GM18498 (cell line): ENCODE data around the gene B3GNT3.
A peak's percentile ranks its signal among the peaks of the same experiment; 100 is the strongest.
"Not testable (repeated sequence)": the region's sequence is repeated elsewhere in the genome, so short reads cannot be mapped to it uniquely, and the experiment has no call there.

Experiments used
- ATAC-seq: cut with Tn5 transposase; IDR thresholded peaks from one replicate; pipeline ENCODE4 v1.9.1; 2021; ENCODE audit warnings: mild to moderate bottlenecking, moderate library complexity; ENCODE audit not compliant: unreplicated experiment

Gene B3GNT3

GRCh38 chr19:17766543-17767131 is 28.3 kb upstream of the B3GNT3 start:
- no peak for ATAC-seq

GRCh38 chr19:17767559-17767958 is 27.4 kb upstream of the B3GNT3 start:
- no peak for ATAC-seq

- no peak for ATAC-seq
These were observed 24.3 kb upstream of the B3GNT3 start for GRCh38 chr19:17770613-17771012.

GRCh38 chr19:17772172-17772571 is 22.8 kb upstream of the B3GNT3 start:
- no peak for ATAC-seq

- no peak for ATAC-seq
These were observed 19.6 kb upstream of the B3GNT3 start for GRCh38 chr19:17775245-17775927.

- peak; percentile 77 for ATAC-seq
These were observed 18.7 kb upstream of the B3GNT3 start for GRCh38 chr19:17775991-17776803.

GRCh38 chr19:17777840-17778239 is 17.1 kb upstream of the B3GNT3 start:
- not testable (repeated sequence) for ATAC-seq

- ATAC-seq: no peak
These were observed 16.5 kb upstream of the B3GNT3 start for GRCh38 chr19:17778251-17778967.

GRCh38 chr19:17778968-17779929 is 15.7 kb upstream of the B3GNT3 start:
- no peak for ATAC-seq

GRCh38 chr19:17780781-17781180 is 14.2 kb upstream of the B3GNT3 start:
- ATAC-seq: no peak

- not testable (repeated sequence) for ATAC-seq
These were observed 11.2 kb upstream of the B3GNT3 start for GRCh38 chr19:17783721-17784120.

GRCh38 chr19:17784201-17785008 is 10.5 kb upstream of the B3GNT3 start:
- ATAC-seq: no peak

- no peak for ATAC-seq
These were observed 7.5 kb upstream of the B3GNT3 start for GRCh38 chr19:17787274-17787913.

GRCh38 chr19:17788632-17789031 is 6.3 kb upstream of the B3GNT3 start:
- ATAC-seq: no peak

- ATAC-seq: no peak
These were observed 4.7 kb upstream of the B3GNT3 start for GRCh38 chr19:17790059-17790780.

GRCh38 chr19:17794412-17794730 is 567 bp upstream of the B3GNT3 start:
- ATAC-seq: no peak

- no peak for ATAC-seq
These were observed 538 bp downstream of the B3GNT3 start for GRCh38 chr19:17795495-17795856.
